ENCODE data around the gene PPP1R12A.

PPP1R12A gene

DNA sequence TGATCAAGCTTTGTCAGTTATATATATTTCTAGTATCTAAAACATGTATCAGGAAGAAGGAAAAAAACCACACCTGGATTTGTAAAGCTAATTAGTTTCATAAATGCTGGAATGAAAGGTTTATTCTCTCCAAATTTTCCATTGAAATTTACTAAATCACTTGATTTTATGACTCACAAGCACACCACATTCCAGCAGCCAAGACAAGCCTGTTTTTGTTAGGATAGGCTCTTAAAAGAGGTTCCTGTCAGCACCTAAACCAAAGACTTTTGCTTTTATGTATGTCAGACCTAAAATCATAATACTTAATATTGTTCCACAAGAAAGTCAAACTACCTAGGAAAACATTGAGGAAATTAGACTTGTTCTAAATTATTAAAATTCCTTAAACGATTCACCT, 158.8 kb downstream of the PPP1R12A start:
- H3K27ac ChIP-seq, result no peak overlapping the region
- TF ChIP-seq ZFX (IDR thresholded peaks at IDR 0.05), result no peak
- TF ChIP-seq, protein P1, sequence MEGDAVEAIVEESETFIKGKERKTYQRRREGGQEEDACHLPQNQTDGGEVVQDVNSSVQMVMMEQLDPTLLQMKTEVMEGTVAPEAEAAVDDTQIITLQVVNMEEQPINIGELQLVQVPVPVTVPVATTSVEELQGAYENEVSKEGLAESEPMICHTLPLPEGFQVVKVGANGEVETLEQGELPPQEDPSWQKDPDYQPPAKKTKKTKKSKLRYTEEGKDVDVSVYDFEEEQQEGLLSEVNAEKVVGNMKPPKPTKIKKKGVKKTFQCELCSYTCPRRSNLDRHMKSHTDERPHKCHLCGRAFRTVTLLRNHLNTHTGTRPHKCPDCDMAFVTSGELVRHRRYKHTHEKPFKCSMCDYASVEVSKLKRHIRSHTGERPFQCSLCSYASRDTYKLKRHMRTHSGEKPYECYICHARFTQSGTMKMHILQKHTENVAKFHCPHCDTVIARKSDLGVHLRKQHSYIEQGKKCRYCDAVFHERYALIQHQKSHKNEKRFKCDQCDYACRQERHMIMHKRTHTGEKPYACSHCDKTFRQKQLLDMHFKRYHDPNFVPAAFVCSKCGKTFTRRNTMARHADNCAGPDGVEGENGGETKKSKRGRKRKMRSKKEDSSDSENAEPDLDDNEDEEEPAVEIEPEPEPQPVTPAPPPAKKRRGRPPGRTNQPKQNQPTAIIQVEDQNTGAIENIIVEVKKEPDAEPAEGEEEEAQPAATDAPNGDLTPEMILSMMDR (conservative IDR thresholded peaks at IDR 0.05), result no peak

DNA sequence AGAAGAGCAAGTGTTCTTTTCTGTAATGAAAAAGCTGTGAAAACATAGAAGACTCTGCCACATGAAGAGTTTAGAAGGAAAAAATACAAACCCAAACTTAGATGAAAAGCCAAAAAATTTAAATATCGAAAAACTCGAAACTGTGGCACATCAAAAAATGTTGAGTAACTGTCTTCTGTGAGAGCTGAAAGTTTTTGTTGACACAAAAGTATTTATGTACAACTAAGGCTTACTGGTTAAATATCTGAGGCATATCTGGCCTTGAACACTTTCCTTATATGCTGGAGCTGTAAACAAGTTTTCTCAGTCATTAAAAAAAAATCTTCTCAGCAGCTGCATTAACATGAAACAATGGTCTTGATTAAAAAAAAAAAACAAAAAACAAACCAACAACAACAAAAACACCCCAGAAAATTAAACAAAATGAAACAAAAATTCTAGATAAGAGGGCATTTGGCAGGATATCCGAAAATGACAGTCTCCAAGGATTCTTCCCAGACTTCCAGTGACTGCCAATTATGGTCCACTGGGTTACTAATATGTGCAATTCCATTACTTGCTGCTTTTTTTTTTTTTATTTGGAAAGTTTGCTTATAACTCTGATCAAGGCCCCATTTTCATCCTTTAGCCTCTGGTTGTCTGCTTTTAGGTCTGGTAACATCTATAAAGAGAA, 159.4 kb downstream of the PPP1R12A start:
- no peak overlapping the region for H3K27ac ChIP-seq
- TF ChIP-seq, protein P1 (conservative IDR thresholded peaks at IDR 0.05), result no peak
- TF ChIP-seq ZFX (IDR thresholded peaks at IDR 0.05), result no peak

DNA sequence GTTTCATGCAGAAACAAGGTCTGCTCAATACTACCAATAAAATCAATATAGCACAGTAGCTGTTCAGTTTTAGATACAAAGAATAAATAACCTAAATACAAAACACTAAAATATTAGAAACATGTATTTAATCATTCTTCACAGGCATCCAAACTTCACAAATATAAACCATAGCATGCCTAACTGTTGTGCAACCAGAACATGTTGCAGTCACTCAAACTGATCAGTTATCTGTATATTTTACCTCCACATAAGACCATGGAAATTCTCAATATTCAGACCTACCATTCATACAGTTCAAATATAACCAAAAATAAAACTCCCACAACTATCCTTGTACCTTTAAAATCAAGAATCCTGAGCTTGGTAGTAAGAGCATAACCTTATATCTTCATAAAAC, 161.0 kb downstream of the PPP1R12A start:
- TF ChIP-seq, protein P1 (conservative IDR thresholded peaks at IDR 0.05), result no peak
- no peak for TF ChIP-seq ZFX (IDR thresholded peaks at IDR 0.05)
- H3K27ac ChIP-seq, result no peak overlapping the region

DNA sequence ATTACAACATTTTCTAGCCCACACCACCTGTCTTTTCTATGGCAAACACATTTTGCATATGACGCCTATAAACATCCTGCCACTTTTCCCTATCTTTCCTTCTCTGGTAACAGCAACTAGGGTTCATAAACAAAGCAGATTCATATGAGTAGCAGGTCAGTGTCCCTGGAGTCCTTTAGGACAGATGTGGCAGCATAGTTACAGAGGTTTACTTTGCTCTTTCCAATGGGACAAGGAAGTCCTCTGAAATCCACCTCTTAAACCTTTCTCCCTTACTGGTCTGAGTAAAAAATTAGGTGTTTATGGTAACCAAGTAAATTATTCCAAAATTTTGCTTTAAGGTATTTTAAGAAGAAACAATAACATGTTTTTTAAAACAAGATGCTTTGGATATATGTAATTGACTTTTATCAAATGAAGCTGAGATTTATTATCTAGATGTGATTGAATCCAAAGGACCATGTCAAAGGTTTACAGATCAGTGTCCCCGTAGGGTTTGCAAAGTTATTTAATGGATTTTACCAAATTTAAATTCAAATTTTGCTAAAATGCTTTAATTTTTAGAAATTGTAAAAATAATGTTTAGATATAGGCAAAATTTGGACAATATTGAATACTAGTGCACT, 164.9 kb downstream of the PPP1R12A start:
- TF ChIP-seq, protein P1 (conservative IDR thresholded peaks at IDR 0.05), result no peak
- H3K27ac ChIP-seq, result no peak overlapping the region

DNA sequence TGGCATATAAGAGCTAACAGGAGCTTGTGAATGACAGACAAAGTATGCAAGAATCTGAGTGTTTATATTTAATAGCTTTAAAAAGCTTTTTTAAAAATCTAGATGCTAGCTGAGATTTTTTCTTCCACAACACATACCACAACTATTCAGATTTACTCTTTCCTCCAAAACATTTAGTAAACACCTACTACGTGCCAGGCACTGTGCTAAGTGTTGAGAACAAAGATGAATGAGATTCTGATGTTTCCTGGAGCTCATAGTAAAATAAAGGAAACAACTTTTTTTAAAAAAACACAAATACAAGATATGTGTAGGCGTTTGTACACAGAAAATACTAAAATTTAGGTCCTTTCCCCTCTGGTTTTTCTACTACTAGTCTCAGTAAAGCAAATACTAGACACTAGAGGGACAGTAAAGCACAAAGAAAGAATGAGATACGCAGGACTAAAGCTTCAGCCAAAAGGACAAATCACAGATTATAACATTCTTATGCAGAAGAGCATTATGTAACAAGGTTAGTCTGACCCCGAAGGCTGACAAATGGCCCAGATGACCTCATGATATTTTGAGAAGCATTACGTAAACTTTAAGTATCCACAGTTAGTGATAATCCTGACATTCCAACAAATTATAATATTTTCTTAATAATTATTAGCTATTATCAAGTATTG, 165.6 kb downstream of the PPP1R12A start:
- TF ChIP-seq, protein P1 (conservative IDR thresholded peaks at IDR 0.05), result no peak
- TF ChIP-seq ZFX (IDR thresholded peaks at IDR 0.05), result no peak
- no peak overlapping the region for H3K27ac ChIP-seq

DNA sequence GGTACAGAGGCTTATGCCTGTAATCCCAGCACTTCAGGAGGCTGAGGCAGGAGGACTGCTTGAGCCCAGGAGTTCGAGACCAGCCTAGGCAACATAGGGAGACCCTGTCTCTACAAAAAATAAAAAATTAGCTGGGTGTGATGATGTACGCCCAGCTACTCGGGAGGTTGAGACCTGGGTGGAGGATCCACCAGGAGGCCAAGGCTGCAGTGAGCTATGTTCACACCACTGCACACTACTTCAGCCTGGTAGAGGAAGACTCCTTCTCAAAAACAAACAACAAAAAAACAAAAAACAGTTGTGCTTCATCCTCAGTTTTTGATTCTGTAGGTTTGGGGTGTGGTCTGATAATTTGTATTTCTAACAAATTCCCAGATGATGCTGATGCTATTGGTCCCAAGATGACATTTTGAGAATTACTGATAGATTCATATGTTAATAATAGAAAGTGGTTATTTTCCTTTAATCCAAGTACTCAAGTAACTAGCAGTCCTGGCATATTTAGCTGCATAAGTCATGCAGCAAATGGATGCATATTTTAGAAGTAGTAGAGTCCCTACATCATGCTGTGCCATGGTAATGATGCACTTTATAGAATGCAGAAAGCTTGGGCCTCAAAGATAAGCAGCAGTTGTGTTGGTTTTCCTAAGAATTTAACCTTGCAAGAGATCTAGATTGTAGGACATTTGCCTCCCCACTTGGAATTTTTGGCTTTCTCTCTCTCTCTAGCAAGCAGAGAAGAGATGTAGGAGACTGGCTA, 168.0 kb downstream of the PPP1R12A start:
- no peak overlapping the region for H3K27ac ChIP-seq
- no peak for TF ChIP-seq ZFX (IDR thresholded peaks at IDR 0.05)
- TF ChIP-seq, protein P1 (conservative IDR thresholded peaks at IDR 0.05), result no peak

Data from C4-2B (cell line).